Transverse colon (tissue), 4 donors: ENCODE data around the gene OSBPL2. TPM values are rescaled to one million over a fixed set of nuclear protein-coding genes. Genes with fewer than 3 reads are reported as not detected.

Experiments
- DNase-seq: peaks from one replicate; pipeline ENCODE4 v3.0.0-alpha.2; 2019
- H3K27ac ChIP-seq, 4 donors: fragments of 200-600 bp; sonication (generic); 2 replicates each; pipeline ENCODE4 v1.5.1; 2016 to 2018; ENCODE audit warnings: inconsistent platforms in 4 of 4
- H3K27me3 ChIP-seq: fragments of 200-600 bp; sonication (generic); 2 replicates; pipeline ENCODE4 v1.5.1; 2017; ENCODE audit warnings: inconsistent platforms
- H3K36me3 ChIP-seq, 4 donors: fragments of 200-600 bp; sonication (generic); 2 replicates each; pipeline ENCODE4 v1.5.1; 2017 to 2019; ENCODE audit warnings: inconsistent platforms in 4 of 4
- H3K4me1 ChIP-seq, 4 donors: fragments of 200-600 bp; sonication (generic); 2 replicates each; pipeline ENCODE4 v1.5.1; 2017 to 2020; ENCODE audit warnings: inconsistent platforms in 4 of 4
- H3K4me3 ChIP-seq, 4 donors: fragments of 200-600 bp; sonication (generic); 1 replicate in 1 of 4; 2 replicates in 3 of 4; pipeline versions ENCODE4 v1.5.1 to v1.6.1; 2017 to 2019; ENCODE audit warnings: inconsistent platforms in 4 of 4
- H3K9me3 ChIP-seq, 2 donors: fragments of 200-600 bp; sonication (generic); 2 replicates each; pipeline ENCODE4 v1.5.1; 2017 to 2019; ENCODE audit warnings: inconsistent platforms in 2 of 2
- CTCF ChIP-seq, 5 experiments: fragments of 200-600 bp in 3 of 5; fragments of 450-650 bp in 2 of 5; sonication (generic) in 3 of 5; IDR thresholded peaks; 1 replicate in 2 of 5; 2 replicates in 3 of 5; pipeline ENCODE4 v1.5.1; 2016 to 2017; ENCODE audit warnings: antibody characterized with exemption in 5 of 5, inconsistent platforms in 3 of 5, mild to moderate bottlenecking in 2 of 5, moderate library complexity in 1 of 5
- EP300 ChIP-seq: sonication (generic); formaldehyde crosslinking; IDR thresholded peaks from one replicate; pipeline ENCODE4 v1.6.1; 2017; ENCODE audit warnings: antibody characterized with exemption, low read depth
- POLR2A ChIP-seq: fragments of 450-650 bp; IDR thresholded peaks from one replicate; pipeline ENCODE4 v1.6.1; 2016; ENCODE audit warnings: antibody characterized with exemption, mild to moderate bottlenecking, moderate library complexity
- POLR2AphosphoS5 ChIP-seq, 3 donors: sonication (generic); formaldehyde crosslinking; IDR thresholded peaks; one replicate each; pipeline ENCODE4 v1.6.1; 2016; ENCODE audit warnings: antibody characterized with exemption in 3 of 3
- WGBS, 2 donors: methylation state at CpG; one replicate each; pipeline ENCODE4 v1.1.5; 2018; ENCODE audit warnings: low coverage in 1 of 2; 5-methylcytosine and 5-hydroxymethylcytosine counted together
- in situ Hi-C, 4 donors: fragments of 200-750 bp; cut with MboI; loops; one replicate each; pipeline versions ENCODE4 v1.15.0 to v1.15.1; 2017; ENCODE audit warnings: low sequenced_read_pairs in 3 of 4, low pct_ligation_motif_present in 1 of 4, low pct_unique_long_range_greater_than_20kb in 1 of 4
- intact Hi-C: fragments of 100-400 bp; cut with DNase I; formaldehyde crosslinking; loops from one replicate; pipeline ENCODE4 v1.15.1; 2023; ENCODE audit warnings: low total_unique reads
- total RNA-seq, 4 donors: library from RNA; depleted of rRNA; stranded (reverse); fragments of >200 nt; gene quantifications; one replicate each; pipeline ENCODE4 v1.1.0, GENCODE V29; 2016

Gene OSBPL2
- total RNA-seq, 4 donors from 2014 or later: 36.2 to 101 (median 73.3) TPM

GRCh38 chr20:62332421-62332820 lies 94.1 kb downstream of the OSBPL2 start:
- TF ChIP-seq POLR2A (no peak), EP300 (no peak)
- H3K4me1 ChIP-seq: no peaks in the 10 kb centered on the region
- no peaks in the 10 kb centered on the region for H3K36me3 ChIP-seq
- no peak for DNase-seq
- no peaks in the 10 kb centered on the region for H3K9me3 ChIP-seq
- in situ Hi-C loops: no loop called here
- 79% methylated on average over 7 of the region's 16 CpGs; no CpG with 5 or more reads in 1 of the 2 donors for WGBS, 2 donors
- no peak overlapping the region for H3K4me3 ChIP-seq
- intact Hi-C loops: no loop called here
- no peaks in the 10 kb centered on the region for H3K27me3 ChIP-seq
- no peak overlapping the region for H3K27ac ChIP-seq

GRCh38 chr20:62332989-62333819 lies 94.9 kb downstream of the OSBPL2 start:
- DNase-seq: no peak
- H3K36me3 ChIP-seq: no peaks in the 10 kb centered on the region
- no peaks in the 10 kb centered on the region for H3K4me1 ChIP-seq
- in situ Hi-C loops: no loop called here
- intact Hi-C loops: no loop called here
- no peak for TF ChIP-seq POLR2AphosphoS5 (IDR thresholded peaks at IDR 0.05)
- TF ChIP-seq CTCF (IDR thresholded peaks at IDR 0.05): no peak
- TF ChIP-seq POLR2A: no peak
- TF ChIP-seq EP300: no peak
- no peaks in the 10 kb centered on the region for H3K27me3 ChIP-seq
- 90% methylated on average over 21 of the region's 34 CpGs; no CpG with 5 or more reads in 1 of the 2 donors for WGBS, 2 donors
- H3K9me3 ChIP-seq: no peaks in the 10 kb centered on the region
- H3K27ac ChIP-seq: no peak overlapping the region
- no peak overlapping the region for H3K4me3 ChIP-seq

GRCh38 chr20:62333820-62334595 lies 95.7 kb downstream of the OSBPL2 start:
- TF ChIP-seq EP300: no peak
- TF ChIP-seq POLR2AphosphoS5 (IDR thresholded peaks at IDR 0.05): no peak
- TF ChIP-seq POLR2A: no peak
- no peak for TF ChIP-seq CTCF (IDR thresholded peaks at IDR 0.05)

GRCh38 chr20:62334881-62335280 lies 96.6 kb downstream of the OSBPL2 start:
- no peak overlapping the region for H3K27ac ChIP-seq
- H3K36me3 ChIP-seq: no peaks in the 10 kb centered on the region
- 88% methylated on average over 12 of the region's 13 CpGs; no CpG with 5 or more reads in 1 of the 2 donors for WGBS, 2 donors
- TF ChIP-seq CTCF (IDR thresholded peaks at IDR 0.05) (no peak), EP300 (no peak), POLR2AphosphoS5 (IDR thresholded peaks at IDR 0.05) (no peak), POLR2A (no peak)
- H3K27me3 ChIP-seq: no peaks in the 10 kb centered on the region
- H3K9me3 ChIP-seq: no peaks in the 10 kb centered on the region
- in situ Hi-C loops (no loop called here), intact Hi-C loops (no loop called here)
- H3K4me3 ChIP-seq: no peak overlapping the region
- no peaks in the 10 kb centered on the region for H3K4me1 ChIP-seq
- no peak for DNase-seq

More at GRCh38 chr20:62333820-62334595, 95.7 kb downstream of the OSBPL2 start:
- H3K4me3 ChIP-seq: no peak overlapping the region
- WGBS, 2 donors: 91% methylated on average over 24 of the region's 37 CpGs; no CpG with 5 or more reads in 1 of the 2 donors
- H3K27me3 ChIP-seq: no peaks in the 10 kb centered on the region
- H3K4me1 ChIP-seq: no peaks in the 10 kb centered on the region
- in situ Hi-C loops (no loop called here), intact Hi-C loops (no loop called here)
- H3K9me3 ChIP-seq: no peaks in the 10 kb centered on the region
- H3K36me3 ChIP-seq: no peaks in the 10 kb centered on the region
- H3K27ac ChIP-seq: no peak overlapping the region
- DNase-seq: no peak
